GM21717 (cell line): Measurements from ENCODE around the gene GREM2.

Source experiments
- ATAC-seq: cut with Tn5 transposase; IDR thresholded peaks from one replicate; pipeline ENCODE4 v1.9.1; 2021; ENCODE audit warnings: mild to moderate bottlenecking, moderate library complexity; ENCODE audit not compliant: unreplicated experiment

Gene GREM2

GRCh38 chr1:240562779-240563178 lies 49.2 kb downstream of the GREM2 start:
- ATAC-seq, result no peak

- no peak for ATAC-seq
Measured at GRCh38 chr1:240562111-240562590, 49.8 kb downstream of the GREM2 start.

- ATAC-seq, result no peak
Measured at GRCh38 chr1:240559781-240560180, 52.2 kb downstream of the GREM2 start.

GRCh38 chr1:240555524-240555923 lies 56.4 kb downstream of the GREM2 start:
- no peak for ATAC-seq

- ATAC-seq, result no peak
Measured at GRCh38 chr1:240553351-240553750, 58.6 kb downstream of the GREM2 start.

GRCh38 chr1:240539769-240540414 lies 72.1 kb downstream of the GREM2 start:
- no peak for ATAC-seq

- ATAC-seq, result no peak
Measured at GRCh38 chr1:240538776-240539430, 73.1 kb downstream of the GREM2 start.

- ATAC-seq, result no peak
Measured at GRCh38 chr1:240533154-240533780, 78.7 kb downstream of the GREM2 start.

- ATAC-seq, result no peak
Measured at GRCh38 chr1:240528591-240528990, 83.4 kb downstream of the GREM2 start.

GRCh38 chr1:240527086-240527485 lies 84.9 kb downstream of the GREM2 start:
- no peak for ATAC-seq

GRCh38 chr1:240526312-240526711 lies 85.6 kb downstream of the GREM2 start:
- ATAC-seq, result no peak

GRCh38 chr1:240524356-240525069 lies 87.4 kb downstream of the GREM2 start:
- ATAC-seq, result no peak

- no peak for ATAC-seq
Measured at GRCh38 chr1:240522122-240522822, 89.7 kb downstream of the GREM2 start.

- no peak for ATAC-seq
Measured at GRCh38 chr1:240517891-240518290, 94.1 kb downstream of the GREM2 start.

GRCh38 chr1:240516069-240516468 lies 95.9 kb downstream of the GREM2 start:
- no peak for ATAC-seq

- no peak for ATAC-seq
Measured at GRCh38 chr1:240515505-240515904, 96.5 kb downstream of the GREM2 start.

- no peak for ATAC-seq
Measured at GRCh38 chr1:240511789-240512188, 100.2 kb downstream of the GREM2 start.

GRCh38 chr1:240508950-240509349 lies 103.0 kb downstream of the GREM2 start:
- no peak for ATAC-seq

- no peak for ATAC-seq
Measured at GRCh38 chr1:240508201-240508600, 103.8 kb downstream of the GREM2 start.

GRCh38 chr1:240506176-240506575 lies 105.8 kb downstream of the GREM2 start:
- ATAC-seq, result no peak

- no peak for ATAC-seq
Measured at GRCh38 chr1:240503558-240503957, 108.4 kb downstream of the GREM2 start.
